ENCODE results near the gene PES1.

- TF ChIP-seq POLR2AphosphoS5 (IDR thresholded peaks at IDR 0.05; ENCODE audit: insufficient read depth, low read depth, low read length) (peak; percentile 5), POLR2A (IDR thresholded peaks at IDR 0.05; ENCODE audit: low read depth, low read length) (no peak), CTCF (IDR thresholded peaks at IDR 0.05; ENCODE audit: extremely low read depth in 1 of 2, insufficient read depth in 1 of 2, low read depth in 1 of 2, low read length in 2 of 2) (no peak), MAX (IDR thresholded peaks at IDR 0.05; ENCODE audit: insufficient read depth, insufficient read length) (peak; percentile 94), MYC (IDR thresholded peaks at IDR 0.05; ENCODE audit: low read depth, low read length) (peak; percentile 91), EZH2 (IDR thresholded peaks at IDR 0.05; ENCODE audit: borderline replicate concordance, low read depth, low read length, severe bottlenecking) (no peak), JUN (IDR thresholded peaks at IDR 0.05; ENCODE audit: borderline replicate concordance, insufficient read depth, insufficient read length, low read depth) (peak; percentile 20), GATA2 (IDR thresholded peaks at IDR 0.05; ENCODE audit: insufficient read depth, insufficient read length, low read depth, low read length) (no peak), FOS (IDR thresholded peaks at IDR 0.05; ENCODE audit: borderline replicate concordance, insufficient read depth, low read length) (no peak)
Observed at GRCh38 chr22:30591588-30592359, at the start of gene PES1.

Data from endothelial cell of umbilical vein (primary cell).